HepG2 (cell line): ENCODE measurements around the gene DLG2.

ENCODE experiments used
- EED ChIP-seq: sonication (generic); formaldehyde crosslinking; IDR thresholded peaks from 2 replicates; pipeline ENCODE4 v1.5.0; 2020; ENCODE audit warnings: mild to moderate bottlenecking, missing genetic modification reagents
- GABPA ChIP-seq, 2 experiments: IDR thresholded peaks; 2 replicates each; pipeline ENCODE4 v1.6.1; 2011 to 2016; ENCODE audit warnings: low read depth in 2 of 2, low read length in 1 of 2, missing biosample characterization in 1 of 2, missing genetic modification characterization in 1 of 2
- HOXD1 ChIP-seq: sonication (generic); formaldehyde crosslinking; IDR thresholded peaks from 2 replicates; pipeline ENCODE4 v1.5.0; 2020; ENCODE audit warnings: missing genetic modification reagents
- PHF21A ChIP-seq: sonication (generic); formaldehyde crosslinking; IDR thresholded peaks from 2 replicates; pipeline ENCODE4 v1.5.0; 2020; ENCODE audit warnings: mild to moderate bottlenecking, missing genetic modification reagents
- POLR2A ChIP-seq, 2 experiments: IDR thresholded peaks; 2 replicates each; pipeline ENCODE4 v1.6.1; 2011; ENCODE audit warnings: low read depth in 2 of 2, low read length in 2 of 2, mild to moderate bottlenecking in 1 of 2, moderate library complexity in 1 of 2; ENCODE audit not compliant: insufficient read depth in 1 of 2
- PRDM15 ChIP-seq: sonication (generic); formaldehyde crosslinking; IDR thresholded peaks from 2 replicates; pipeline ENCODE4 v1.4.0; 2020; ENCODE audit warnings: missing genetic modification reagents
- SIN3B ChIP-seq: fragments of 150-350 bp; IDR thresholded peaks from 2 replicates; pipeline ENCODE4 v1.6.1; 2014; ENCODE audit warnings: low read length
- ZNF260 ChIP-seq: sonication (generic); formaldehyde crosslinking; IDR thresholded peaks from 2 replicates; pipeline ENCODE4 v1.4.0; 2020; ENCODE audit warnings: missing genetic modification reagents, low read depth, mild to moderate bottlenecking, borderline replicate concordance
- ZNF30 ChIP-seq: sonication (generic); formaldehyde crosslinking; IDR thresholded peaks from 2 replicates; pipeline ENCODE4 v1.5.0; 2020; ENCODE audit warnings: mild to moderate bottlenecking, missing genetic modification reagents
- ZNF503 ChIP-seq: sonication (generic); formaldehyde crosslinking; IDR thresholded peaks from 2 replicates; pipeline ENCODE4 v1.4.0; 2020; ENCODE audit warnings: missing genetic modification reagents
- ZNF850 ChIP-seq: sonication (generic); formaldehyde crosslinking; conservative IDR thresholded peaks from 2 replicates; pipeline ENCODE4 v1.9.0; 2021; ENCODE audit warnings: mild to moderate bottlenecking, missing genetic modification reagents

- TF ChIP-seq ZNF503 (no peak), SIN3B (no peak), ZNF850 (CRISPR knock-in tag) (no peak), POLR2A (IDR thresholded peaks at IDR 0.05; ENCODE audit: insufficient read depth in 1 of 2, low read depth in 2 of 2, low read length in 2 of 2) (no peak), PHF21A (CRISPR knock-in tag) (no peak), HOXD1 (CRISPR knock-in tag) (no peak), PRDM15 (CRISPR knock-in tag) (no peak), ZNF260 (CRISPR knock-in tag) (no peak), ZNF30 (CRISPR knock-in tag) (no peak), GABPA (IDR thresholded peaks at IDR 0.05; ENCODE audit: low read depth, low read length) (no peak), GABPA (CRISPR knock-in tag; IDR thresholded peaks at IDR 0.05; ENCODE audit: low read depth) (no peak), EED (CRISPR knock-in tag) (no peak)
Observed at GRCh38 chr11:83713708-83714107, 1913.4 kb downstream of the DLG2 start.
